Ishikawa (cell line): ENCODE results near the gene SLC35E2B.

Experiments
- CEBPB ChIP-seq: IDR thresholded peaks from 2 replicates; pipeline ENCODE4 v1.6.1; 2012
- CREB1 ChIP-seq: IDR thresholded peaks from 2 replicates; pipeline ENCODE4 v1.6.1; 2012; ENCODE audit warnings: low read depth
- EGR1 ChIP-seq: IDR thresholded peaks from 2 replicates; pipeline ENCODE4 v1.6.1; 2012
- EP300 ChIP-seq: IDR thresholded peaks from 2 replicates; pipeline ENCODE4 v1.6.1; 2012; ENCODE audit warnings: borderline replicate concordance
- FOXM1 ChIP-seq: IDR thresholded peaks from 2 replicates; pipeline ENCODE4 v1.6.1; 2012; ENCODE audit warnings: low read depth, borderline replicate concordance
- MAX ChIP-seq: IDR thresholded peaks from 2 replicates; pipeline ENCODE4 v1.6.1; 2012
- NFIC ChIP-seq: IDR thresholded peaks from 2 replicates; pipeline ENCODE4 v1.6.1; 2012
- RAD21 ChIP-seq: IDR thresholded peaks from 2 replicates; pipeline ENCODE4 v1.6.1; 2012; ENCODE audit warnings: low read depth
- REST ChIP-seq: IDR thresholded peaks from 2 replicates; pipeline ENCODE4 v1.6.1; 2012; ENCODE audit warnings: low read depth, mild to moderate bottlenecking
- TAF1 ChIP-seq: IDR thresholded peaks from 2 replicates; pipeline ENCODE4 v1.6.1; 2012; ENCODE audit warnings: low read depth, mild to moderate bottlenecking
- TCF12 ChIP-seq: IDR thresholded peaks from 2 replicates; pipeline ENCODE4 v1.6.1; 2012; ENCODE audit warnings: low read depth
- TEAD4 ChIP-seq: IDR thresholded peaks from 2 replicates; pipeline ENCODE4 v1.6.1; 2012
- USF1 ChIP-seq: IDR thresholded peaks from 2 replicates; pipeline ENCODE4 v1.6.1; 2012
- YY1 ChIP-seq: IDR thresholded peaks from 2 replicates; pipeline ENCODE4 v1.6.1; 2012; ENCODE audit warnings: low read depth
- ZBTB7A ChIP-seq: IDR thresholded peaks from 2 replicates; pipeline ENCODE4 v1.6.1; 2012; ENCODE audit warnings: low read depth

The SLC35E2B gene

GRCh38 chr1:1609822-1610485, 82.6 kb downstream of the SLC35E2B start:
- TF ChIP-seq FOXM1 (no peak), RAD21 (no peak), TCF12 (no peak), NFIC (no peak), USF1 (no peak), EP300 (no peak), MAX (no peak), CREB1 (no peak), CEBPB (no peak), YY1 (no peak), TAF1 (no peak), REST (no peak), ZBTB7A (no peak), TEAD4 (no peak), EGR1 (no peak)
